ENCODE measurements around the gene STK32C. TPM values are rescaled to one million over a fixed set of nuclear protein-coding genes. Genes with fewer than 3 reads are reported as not detected.

STK32C gene
- total RNA-seq, 1 donor from 2014 or later: 19.6 TPM

- Mint-ChIP-seq H3K27me3 (ENCODE audit: low read depth) (peaks cover 13% of the 10 kb centered on the region), H3K9me3 (peaks cover 3% of the 10 kb centered on the region), H3K27ac (ENCODE audit: unreplicated experiment) (no peak overlapping the region), H3K36me3 (ENCODE audit: low read depth) (peaks cover 18% of the 10 kb centered on the region), H3K4me1 (peaks cover 20% of the 10 kb centered on the region), H3K4me3 (peak overlapping the region; percentile 70)
- DNase-seq (ENCODE audit: low read depth, low spot score): no peak
- no peak for TF ChIP-seq CTCF (conservative IDR thresholded peaks at IDR 0.05)
Measured at GRCh38 chr10:132192076-132192975, 115.4 kb downstream of the STK32C start.

GRCh38 chr10:132189810-132190422 is 117.8 kb downstream of the STK32C start:
- Mint-ChIP-seq H3K4me3 (peak overlapping the region; percentile 84), H3K27ac (ENCODE audit: unreplicated experiment) (no peak overlapping the region), H3K4me1 (peaks cover 20% of the 10 kb centered on the region), H3K9me3 (peaks cover 3% of the 10 kb centered on the region), H3K36me3 (ENCODE audit: low read depth) (peaks cover 18% of the 10 kb centered on the region), H3K27me3 (ENCODE audit: low read depth) (peaks cover 24% of the 10 kb centered on the region)
- no peak for TF ChIP-seq CTCF (conservative IDR thresholded peaks at IDR 0.05)
- no peak for DNase-seq (ENCODE audit: low read depth, low spot score)

GRCh38 chr10:132189016-132189415 is 118.7 kb downstream of the STK32C start:
- Mint-ChIP-seq H3K36me3 (ENCODE audit: low read depth) (peaks cover 18% of the 10 kb centered on the region), H3K27ac (ENCODE audit: unreplicated experiment) (no peak overlapping the region), H3K4me1 (peaks cover 23% of the 10 kb centered on the region), H3K27me3 (ENCODE audit: low read depth) (peaks cover 33% of the 10 kb centered on the region), H3K4me3 (peak overlapping the region; percentile 84), H3K9me3 (peaks cover 3% of the 10 kb centered on the region)
- no peak for TF ChIP-seq CTCF (conservative IDR thresholded peaks at IDR 0.05)
- DNase-seq (ENCODE audit: low read depth, low spot score): no peak

GRCh38 chr10:132188331-132188730 is 119.4 kb downstream of the STK32C start:
- Mint-ChIP-seq H3K27me3 (ENCODE audit: low read depth) (peaks cover 40% of the 10 kb centered on the region), H3K4me3 (peak overlapping the region; percentile 84), H3K4me1 (peaks cover 23% of the 10 kb centered on the region), H3K36me3 (ENCODE audit: low read depth) (peaks cover 18% of the 10 kb centered on the region), H3K9me3 (peaks cover 3% of the 10 kb centered on the region), H3K27ac (ENCODE audit: unreplicated experiment) (no peak overlapping the region)
- no peak for DNase-seq (ENCODE audit: low read depth, low spot score)
- TF ChIP-seq CTCF (conservative IDR thresholded peaks at IDR 0.05): no peak

- H3K9me3 Mint-ChIP-seq: peaks cover 3% of the 10 kb centered on the region
- H3K36me3 Mint-ChIP-seq (ENCODE audit: low read depth): peaks cover 13% of the 10 kb centered on the region
- H3K4me1 Mint-ChIP-seq: peaks cover 23% of the 10 kb centered on the region
- no peak for TF ChIP-seq CTCF (conservative IDR thresholded peaks at IDR 0.05)
- peak overlapping the region; percentile 84 for H3K4me3 Mint-ChIP-seq
- no peak overlapping the region for H3K27ac Mint-ChIP-seq (ENCODE audit: unreplicated experiment)
- H3K27me3 Mint-ChIP-seq (ENCODE audit: low read depth): peaks cover 47% of the 10 kb centered on the region
- no peak for DNase-seq (ENCODE audit: low read depth, low spot score)
Measured at GRCh38 chr10:132187430-132188138, 120.2 kb downstream of the STK32C start.

All from neural crest cell (in vitro differentiated cells).